ENCODE measurements around the gene CYB5A. TPM values are rescaled to one million over a fixed set of nuclear protein-coding genes. Genes with fewer than 3 reads are reported as not detected.

CYB5A gene, protein sequence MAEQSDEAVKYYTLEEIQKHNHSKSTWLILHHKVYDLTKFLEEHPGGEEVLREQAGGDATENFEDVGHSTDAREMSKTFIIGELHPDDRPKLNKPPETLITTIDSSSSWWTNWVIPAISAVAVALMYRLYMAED
- total RNA-seq: 51.9 and 53.9 TPM in 2 replicates

DNA sequence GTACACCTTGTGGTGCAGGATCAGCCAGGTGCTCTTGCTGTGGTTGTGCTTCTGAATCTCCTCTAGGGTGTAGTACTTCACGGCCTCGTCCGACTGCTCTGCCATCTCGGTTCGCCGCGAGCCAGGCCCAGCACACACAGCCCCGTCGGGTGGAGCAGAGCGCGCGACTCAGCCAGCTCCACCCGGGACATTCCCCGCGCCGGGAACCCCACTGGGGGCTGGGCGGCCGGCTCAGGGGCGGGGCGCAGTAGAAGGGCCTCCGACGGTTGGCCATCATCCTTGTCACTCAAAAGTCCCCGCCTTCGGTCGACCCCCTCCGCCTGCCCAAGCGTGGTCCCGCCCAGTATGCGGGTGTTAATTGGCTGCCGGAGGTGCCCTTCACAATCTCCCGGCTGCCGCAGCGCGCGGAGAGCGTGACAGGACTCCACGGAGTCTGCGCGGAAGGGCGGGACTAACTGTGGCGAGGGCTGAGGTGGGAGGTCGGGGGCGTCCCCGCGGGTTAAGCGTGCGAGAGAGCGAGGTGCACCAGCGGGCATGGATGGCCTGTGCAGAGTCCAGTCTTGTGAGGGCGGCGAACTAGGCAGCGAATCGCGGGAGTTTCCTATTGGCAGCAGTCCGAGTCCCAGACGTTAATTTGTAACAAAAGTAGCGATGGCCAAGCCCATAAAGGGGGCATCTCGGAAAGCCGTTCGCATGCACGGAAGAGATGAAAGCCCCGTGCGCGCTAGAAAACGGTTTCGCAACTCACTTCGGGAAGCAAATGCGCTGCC, at the start of gene CYB5A:
TSS of gene CYB5A (minus strand) at position 193 of the 770 bp plus-strand sequence. CDS start at position 105, 88 bp downstream.

GRCh38 chr18:74315464-74316256, 23.9 kb upstream of the CYB5A start, which contains the start of gene C18orf63:
C18orf63 (plus strand) TSS chr18:74315839; CDS start chr18:74317866, 2,027 bp downstream.

Small RNA genes lying within 50 kb of the gene (small RNA-seq; reads per million reads assigned to genes)
- not detected for gene RN7SL551P

Other genes with a start within 250 kb of the CYB5A start
- gene FBXO15, start 144.1 kb downstream of the CYB5A start, total RNA-seq: 0.49 TPM in 1 of 2 replicates, not detected in the other
- gene TIMM21, start 143.4 kb downstream of the CYB5A start, total RNA-seq: 10.3 and 16.4 TPM in 2 replicates
- not detected in 2 replicates for gene C18orf63, start 23.9 kb upstream of the CYB5A start, total RNA-seq
- gene DIPK1C, start 165.3 kb upstream of the CYB5A start, total RNA-seq: not detected in 2 replicates
- gene CNDP2, start 204.4 kb upstream of the CYB5A start, total RNA-seq: 48.0 and 70.1 TPM in 2 replicates
- gene CNDP1, start 242.5 kb upstream of the CYB5A start, total RNA-seq: not detected in 2 replicates